ENCODE measurements around the gene TXK. TPM values are rescaled to one million over a fixed set of nuclear protein-coding genes. Genes with fewer than 3 reads are reported as not detected.
A peak's percentile ranks its signal among the peaks of the same experiment; 100 is the strongest.

The TXK gene
- total and polyA plus RNA-seq, 2 of the 13 experiments (the other 11 are each of a cell fraction or from before 2014, with no cell fraction given) = not detected

DNA sequence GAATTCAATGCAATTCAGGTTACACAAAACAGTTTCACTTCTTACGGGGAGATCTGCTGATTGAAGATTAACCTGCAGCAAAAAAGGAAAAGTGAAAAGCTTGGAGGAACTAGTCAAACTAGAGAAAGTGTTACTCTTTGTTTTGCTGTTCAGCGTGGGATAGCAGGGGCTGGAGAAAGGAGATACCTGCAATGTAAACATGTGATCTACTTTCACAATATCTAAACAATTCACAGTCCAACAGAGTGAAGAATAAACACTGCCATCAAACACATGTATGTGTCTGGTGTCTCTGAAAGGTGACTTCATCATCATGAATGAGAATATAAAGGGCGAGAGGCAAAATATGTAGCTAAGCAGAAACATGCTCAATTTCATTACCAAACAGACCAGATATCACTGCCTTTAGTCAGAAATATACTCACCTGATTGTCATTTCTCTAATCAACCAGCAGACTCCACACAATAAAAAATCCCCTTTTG lies 91.0 kb downstream of the TXK start (continued):
- TF ChIP-seq AHDC1 (CRISPR knock-in tag; IDR thresholded peaks at IDR 0.05; ENCODE audit: borderline replicate concordance) = peak; percentile 85
- TF ChIP-seq FOXK2 (IDR thresholded peaks at IDR 0.05) = peak; percentile 56; the same call in 1 of the 2 replicates
- peak; percentile 84; the same call in 1 of the 2 replicates for TF ChIP-seq HMG20A (CRISPR knock-in tag; IDR thresholded peaks at IDR 0.05; ENCODE audit: borderline replicate concordance)
- no peak for TF ChIP-seq XRCC5 (optimal IDR thresholded peaks at IDR 0.05; ENCODE audit: low read length)
- TF ChIP-seq, protein P1, sequence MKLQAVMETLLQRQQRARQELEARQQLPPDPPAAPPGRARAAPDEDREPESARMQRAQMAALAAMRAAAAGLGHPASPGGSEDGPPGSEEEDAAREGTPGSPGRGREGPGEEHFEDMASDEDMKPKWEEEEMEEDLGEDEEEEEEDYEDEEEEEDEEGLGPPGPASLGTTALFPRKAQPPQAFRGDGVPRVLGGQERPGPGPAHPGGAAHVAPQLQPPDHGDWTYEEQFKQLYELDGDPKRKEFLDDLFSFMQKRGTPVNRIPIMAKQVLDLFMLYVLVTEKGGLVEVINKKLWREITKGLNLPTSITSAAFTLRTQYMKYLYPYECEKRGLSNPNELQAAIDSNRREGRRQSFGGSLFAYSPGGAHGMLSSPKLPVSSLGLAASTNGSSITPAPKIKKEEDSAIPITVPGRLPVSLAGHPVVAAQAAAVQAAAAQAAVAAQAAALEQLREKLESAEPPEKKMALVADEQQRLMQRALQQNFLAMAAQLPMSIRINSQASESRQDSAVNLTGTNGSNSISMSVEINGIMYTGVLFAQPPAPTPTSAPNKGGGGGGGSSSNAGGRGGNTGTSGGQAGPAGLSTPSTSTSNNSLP (IDR thresholded peaks at IDR 0.05; ENCODE audit: low read depth, low read length) = peak; percentile 87; the same call in 1 of the 2 replicates
- peak; percentile 52; the same call in 1 of the 2 replicates for TF ChIP-seq KLF6 (CRISPR knock-in tag; IDR thresholded peaks at IDR 0.05)
- TF ChIP-seq MIXL1 (CRISPR knock-in tag; IDR thresholded peaks at IDR 0.05) = peak; percentile 33; the same call in 1 of the 2 replicates
- no peak for TF ChIP-seq ZBTB34 (CRISPR knock-in tag; IDR thresholded peaks at IDR 0.05)
- peak; percentile 27; the same call in 1 of the 2 replicates for TF ChIP-seq MAFF (IDR thresholded peaks at IDR 0.05; ENCODE audit: low read depth, low read length)
- no peak for TF ChIP-seq SYNCRIP (IDR thresholded peaks at IDR 0.05; ENCODE audit: insufficient read depth, low read depth, low read length)
- TF ChIP-seq ZNF275 (CRISPR knock-in tag; IDR thresholded peaks at IDR 0.05; ENCODE audit: borderline replicate concordance) = no peak
- TF ChIP-seq ZGPAT (CRISPR knock-in tag; IDR thresholded peaks at IDR 0.05) = peak; percentile 58; the same call in 1 of the 2 replicates
- peak; percentile 73; the same call in 1 of the 2 replicates for TF ChIP-seq FOXP1 (IDR thresholded peaks at IDR 0.05)
- peak; percentile 94 for TF ChIP-seq FOXP1 (CRISPR knock-in tag; IDR thresholded peaks at IDR 0.05)
- no peak for TF ChIP-seq KLF12 (CRISPR knock-in tag; IDR thresholded peaks at IDR 0.05; ENCODE audit: borderline replicate concordance)
- no peak for TF ChIP-seq ZNF326 (CRISPR knock-in tag; IDR thresholded peaks at IDR 0.05; ENCODE audit: borderline replicate concordance)
- peak; percentile 67; the same call in 1 of the 2 replicates for TF ChIP-seq BCL6 (CRISPR knock-in tag; IDR thresholded peaks at IDR 0.05)

All from HepG2 (cell line).